ENCODE measurements around the gene TMUB2. TPM values are rescaled to one million over a fixed set of nuclear protein-coding genes. Genes with fewer than 3 reads are reported as not detected.

Gene TMUB2
- total RNA-seq, 2 experiments from 2014 or later, result 21.3 to 25.9 TPM

DNA sequence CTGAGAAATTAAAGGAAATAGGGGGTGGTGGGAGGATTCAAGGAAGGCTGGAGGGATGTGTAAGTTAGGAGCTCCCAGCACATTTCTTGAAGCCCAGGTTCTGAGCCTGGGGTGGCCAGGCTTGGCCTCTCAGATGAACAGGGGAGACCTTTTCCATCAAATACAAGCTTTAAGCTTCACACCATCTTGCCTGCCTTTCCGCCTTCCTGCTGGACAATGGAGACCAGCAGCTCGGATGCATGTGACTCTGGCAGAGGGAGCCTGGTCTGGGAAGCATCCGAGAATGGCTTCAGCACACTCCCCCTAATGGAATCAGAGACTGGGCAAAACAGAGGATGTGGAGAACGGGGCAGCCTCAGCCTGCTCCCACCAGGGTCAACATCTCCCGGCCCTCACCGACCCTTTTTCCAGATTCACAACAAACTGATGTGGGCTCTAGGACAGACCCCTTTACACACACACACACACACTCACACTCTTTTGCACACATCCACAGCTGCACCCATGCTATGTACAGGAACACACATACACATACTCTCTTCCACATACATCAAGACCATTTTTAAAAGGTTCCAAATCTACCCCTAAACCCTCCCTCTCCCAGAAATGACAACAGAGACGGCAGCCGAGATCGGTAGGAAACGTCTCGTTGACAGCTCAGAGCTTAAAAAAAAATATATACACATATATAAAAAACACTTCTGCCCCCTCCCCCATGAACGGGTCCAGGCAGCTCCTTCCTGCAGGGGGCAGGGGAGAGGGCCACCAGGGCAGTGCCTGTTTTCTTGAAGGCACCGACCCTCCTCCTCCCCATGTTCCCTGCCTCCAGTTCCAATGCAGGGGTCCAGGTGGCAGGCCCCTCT is 19.4 kb downstream of the TMUB2 start:
- H3K9me3 ChIP-seq (ENCODE audit: low read length), result no peaks in the 10 kb centered on the region
- peaks cover 55% of the 10 kb centered on the region for H3K36me3 ChIP-seq (ENCODE audit: insufficient read depth, low read length)
- no peaks in the 10 kb centered on the region for H3K9me2 ChIP-seq (ENCODE audit: insufficient read depth, low read length)
- DNase-seq (ENCODE audit: low spot score), result no peak
- no TSS peak for BruUV-seq (replicated peaks)
- H3K4me2 ChIP-seq (ENCODE audit: low read length), result no peak overlapping the region
- no peak overlapping the region for H2AFZ ChIP-seq (ENCODE audit: low read length)
- intact Hi-C loops (cut with micrococcal nuclease; ENCODE audit: unreplicated experiment), result no loop called here
- ChIA-PET CTCF (ENCODE audit: unreplicated experiment) (interaction anchor here (1.0 kb wide), 1 partner anchor 152 kb away, joined by 3 read pairs; no protein-coding TSS in a partner anchor), POLR2A (no interaction called here)
- H4K20me1 ChIP-seq (ENCODE audit: insufficient read depth, low read length), result no peaks in the 10 kb centered on the region
- no peak overlapping the region for H3K4me3 ChIP-seq (ENCODE audit: low read depth, low read length, poor library complexity, severe bottlenecking)
- peaks cover 14% of the 10 kb centered on the region; the same call in 1 of the 2 replicates for H3K79me2 ChIP-seq (ENCODE audit: insufficient read depth, low read depth, low read length)
- peaks cover 52% of the 10 kb centered on the region for H3K4me1 ChIP-seq (ENCODE audit: insufficient read depth, low read length, poor library complexity, severe bottlenecking)
- H3K27ac ChIP-seq (ENCODE audit: low read depth, low read length, poor library complexity, severe bottlenecking), result no peak overlapping the region
- TF ChIP-seq CTCF (conservative IDR thresholded peaks at IDR 0.05; ENCODE audit: low read length) (0 out of 2 replicates have a peak, but pooled peaks have one; percentile 21), EZH2phosphoT487 (IDR thresholded peaks at IDR 0.05; ENCODE audit: borderline replicate concordance, low read depth, low read length) (no peak)

- BruUV-seq (replicated peaks), result no TSS peak
- Histone ChIP-seq H3K79me2 (ENCODE audit: insufficient read depth, low read depth, low read length) (peaks cover 14% of the 10 kb centered on the region; the same call in 1 of the 2 replicates), H3K4me1 (ENCODE audit: insufficient read depth, low read length, poor library complexity, severe bottlenecking) (peaks cover 52% of the 10 kb centered on the region), H3K27ac (ENCODE audit: low read depth, low read length, poor library complexity, severe bottlenecking) (no peak overlapping the region), H3K4me3 (ENCODE audit: low read depth, low read length, poor library complexity, severe bottlenecking) (no peak overlapping the region), H2AFZ (ENCODE audit: low read length) (no peak overlapping the region), H3K36me3 (ENCODE audit: insufficient read depth, low read length) (peaks cover 60% of the 10 kb centered on the region), H4K20me1 (ENCODE audit: insufficient read depth, low read length) (no peaks in the 10 kb centered on the region), H3K9me3 (ENCODE audit: low read length) (no peaks in the 10 kb centered on the region), H3K4me2 (ENCODE audit: low read length) (no peak overlapping the region), H3K9me2 (ENCODE audit: insufficient read depth, low read length) (no peaks in the 10 kb centered on the region)
- no peak for DNase-seq (ENCODE audit: low spot score)
- CTCF ChIA-PET (ENCODE audit: unreplicated experiment), result interaction anchor here (1.0 kb wide), 1 partner anchor 151 kb away, joined by 3 read pairs; no protein-coding TSS in a partner anchor
- POLR2A ChIA-PET, result no interaction called here
- intact Hi-C loops (cut with micrococcal nuclease; ENCODE audit: unreplicated experiment), result no loop called here
- TF ChIP-seq CTCF (conservative IDR thresholded peaks at IDR 0.05; ENCODE audit: low read length), result no peak
- TF ChIP-seq EZH2phosphoT487 (IDR thresholded peaks at IDR 0.05; ENCODE audit: borderline replicate concordance, low read depth, low read length), result no peak
Measured at GRCh38 chr17:44206825-44207155, 20.0 kb downstream of the TMUB2 start.

- ChIA-PET POLR2A (no interaction called here), CTCF (ENCODE audit: unreplicated experiment) (no interaction called here)
- no peaks in the 10 kb centered on the region for H3K9me2 ChIP-seq (ENCODE audit: insufficient read depth, low read length)
- no peak overlapping the region for H3K27ac ChIP-seq (ENCODE audit: low read depth, low read length, poor library complexity, severe bottlenecking)
- H3K4me1 ChIP-seq (ENCODE audit: insufficient read depth, low read length, poor library complexity, severe bottlenecking), result peaks cover 48% of the 10 kb centered on the region
- no peak for DNase-seq (ENCODE audit: low spot score)
- no peaks in the 10 kb centered on the region for H4K20me1 ChIP-seq (ENCODE audit: insufficient read depth, low read length)
- H3K4me2 ChIP-seq (ENCODE audit: low read length), result no peak overlapping the region
- H3K36me3 ChIP-seq (ENCODE audit: insufficient read depth, low read length), result peaks cover 62% of the 10 kb centered on the region
- no peaks in the 10 kb centered on the region for H3K9me3 ChIP-seq (ENCODE audit: low read length)
- TF ChIP-seq CTCF (conservative IDR thresholded peaks at IDR 0.05; ENCODE audit: low read length), result no peak
- TF ChIP-seq EZH2phosphoT487 (IDR thresholded peaks at IDR 0.05; ENCODE audit: borderline replicate concordance, low read depth, low read length), result no peak
- no TSS peak for BruUV-seq (replicated peaks)
- intact Hi-C loops (cut with micrococcal nuclease; ENCODE audit: unreplicated experiment), result no loop called here
- H3K4me3 ChIP-seq (ENCODE audit: low read depth, low read length, poor library complexity, severe bottlenecking), result no peak overlapping the region
- H3K79me2 ChIP-seq (ENCODE audit: insufficient read depth, low read depth, low read length), result peaks cover 14% of the 10 kb centered on the region; the same call in 1 of the 2 replicates
- no peak overlapping the region for H2AFZ ChIP-seq (ENCODE audit: low read length)
Measured at GRCh38 chr17:44207319-44207718, 20.5 kb downstream of the TMUB2 start.
